GM12801 (cell line): ENCODE results near the gene AP5S1.

Experiments used
- TF ChIP-seq, protein P1 (sequence below): IDR thresholded peaks from one replicate; pipeline ENCODE4 v1.5.1; 2011; ENCODE audit warnings: control low read depth; ENCODE audit not compliant: insufficient read length; ENCODE audit errors: extremely low read depth

The AP5S1 gene

DNA sequence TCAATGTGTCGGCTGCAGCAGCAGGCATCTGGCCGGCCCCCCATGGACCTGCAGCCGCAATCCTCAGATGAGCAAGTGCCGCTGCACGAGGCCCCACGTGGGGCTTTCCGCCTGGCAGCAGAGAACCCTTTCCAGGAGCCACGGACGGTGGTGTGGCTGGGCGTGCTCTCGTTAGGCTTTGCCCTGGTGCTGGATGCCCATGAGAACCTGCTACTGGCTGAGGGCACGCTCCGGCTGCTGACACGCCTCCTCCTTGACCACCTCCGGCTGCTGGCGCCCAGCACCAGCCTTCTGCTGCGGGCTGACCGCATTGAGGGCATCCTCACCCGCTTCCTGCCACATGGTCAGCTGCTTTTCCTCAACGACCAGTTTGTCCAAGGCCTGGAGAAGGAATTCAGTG is 3.5 kb downstream of the AP5S1 start:
- TF ChIP-seq, protein P1, sequence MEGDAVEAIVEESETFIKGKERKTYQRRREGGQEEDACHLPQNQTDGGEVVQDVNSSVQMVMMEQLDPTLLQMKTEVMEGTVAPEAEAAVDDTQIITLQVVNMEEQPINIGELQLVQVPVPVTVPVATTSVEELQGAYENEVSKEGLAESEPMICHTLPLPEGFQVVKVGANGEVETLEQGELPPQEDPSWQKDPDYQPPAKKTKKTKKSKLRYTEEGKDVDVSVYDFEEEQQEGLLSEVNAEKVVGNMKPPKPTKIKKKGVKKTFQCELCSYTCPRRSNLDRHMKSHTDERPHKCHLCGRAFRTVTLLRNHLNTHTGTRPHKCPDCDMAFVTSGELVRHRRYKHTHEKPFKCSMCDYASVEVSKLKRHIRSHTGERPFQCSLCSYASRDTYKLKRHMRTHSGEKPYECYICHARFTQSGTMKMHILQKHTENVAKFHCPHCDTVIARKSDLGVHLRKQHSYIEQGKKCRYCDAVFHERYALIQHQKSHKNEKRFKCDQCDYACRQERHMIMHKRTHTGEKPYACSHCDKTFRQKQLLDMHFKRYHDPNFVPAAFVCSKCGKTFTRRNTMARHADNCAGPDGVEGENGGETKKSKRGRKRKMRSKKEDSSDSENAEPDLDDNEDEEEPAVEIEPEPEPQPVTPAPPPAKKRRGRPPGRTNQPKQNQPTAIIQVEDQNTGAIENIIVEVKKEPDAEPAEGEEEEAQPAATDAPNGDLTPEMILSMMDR, result no peak

DNA sequence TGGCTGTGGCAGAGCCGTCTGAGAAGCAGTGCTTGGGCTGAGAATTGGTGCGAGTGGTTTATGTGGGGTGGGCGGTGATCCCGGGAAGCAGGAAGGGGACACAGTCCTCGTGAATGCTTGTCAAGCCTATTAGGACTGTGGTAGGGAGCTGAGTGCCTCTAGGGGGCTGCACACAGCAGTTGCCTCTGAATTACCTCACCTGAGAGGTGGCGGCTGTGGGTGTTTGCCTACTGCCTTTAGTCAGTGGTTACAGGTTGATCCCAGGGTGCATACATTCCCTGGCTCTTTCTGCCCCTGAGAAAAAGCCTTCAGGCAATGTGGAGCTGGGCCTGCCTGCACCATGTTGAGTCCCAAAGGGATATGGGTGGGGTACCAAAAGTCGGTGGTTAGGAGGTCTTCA is 5.2 kb downstream of the AP5S1 start:
- TF ChIP-seq, protein P1, result no peak

GRCh38 chr20:3826420-3826819 is 6.1 kb downstream of the AP5S1 start:
- TF ChIP-seq, protein P1, result no peak

GRCh38 chr20:3828798-3829197 is 8.5 kb downstream of the AP5S1 start:
- TF ChIP-seq, protein P1, result no peak

- TF ChIP-seq, protein P1, result no peak
Observed at GRCh38 chr20:3836132-3836531, 15.8 kb downstream of the AP5S1 start.

DNA sequence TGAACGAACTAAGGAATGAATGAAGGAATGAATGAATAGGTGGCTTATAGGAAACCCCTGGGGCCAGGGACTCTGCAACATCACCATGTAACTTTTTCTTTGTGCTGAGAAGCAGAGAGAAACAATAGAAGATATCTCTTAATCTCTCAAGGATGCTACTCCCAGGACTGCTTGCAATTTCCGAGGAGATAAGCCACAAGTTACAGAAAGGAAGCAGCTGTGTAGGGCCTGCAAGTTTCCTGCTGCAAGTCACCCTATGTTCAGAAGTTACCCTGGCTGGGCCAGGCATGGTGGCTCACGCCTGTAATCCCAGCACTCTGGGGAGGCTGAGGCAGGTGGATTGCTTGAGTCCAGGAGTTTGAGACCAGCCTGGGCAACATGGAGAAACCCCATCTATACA is 19.0 kb downstream of the AP5S1 start:
- TF ChIP-seq, protein P1, result no peak

DNA sequence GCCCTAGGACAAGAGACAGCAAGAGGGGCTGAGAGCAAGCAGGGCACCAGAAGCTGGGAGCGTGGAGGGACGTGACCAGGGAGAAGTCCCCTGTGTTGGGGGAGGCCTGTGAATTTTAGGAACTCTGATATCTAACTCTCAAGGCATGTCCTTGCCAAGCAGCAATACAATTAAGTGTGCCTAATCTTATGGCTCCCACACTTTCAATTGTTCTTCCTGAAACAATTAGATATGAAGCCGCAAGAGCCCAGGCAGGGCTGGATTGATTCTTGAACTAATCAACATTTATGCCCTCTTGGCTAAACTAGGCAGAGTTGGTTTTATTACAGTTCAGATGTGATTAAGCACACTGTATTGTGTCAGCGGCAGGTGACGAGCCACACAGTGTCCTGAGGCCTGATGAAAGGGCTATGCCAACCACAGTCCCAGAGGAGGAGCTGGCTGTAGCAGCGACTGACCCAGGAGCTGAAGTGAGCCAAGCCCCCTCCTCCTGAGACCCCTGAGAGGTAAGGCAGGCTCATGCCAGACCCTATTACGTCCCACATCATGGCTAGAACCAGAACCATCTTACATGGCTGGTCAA is 22.1 kb downstream of the AP5S1 start:
- TF ChIP-seq, protein P1, result no peak
